ENCODE results near the gene CAPN8.

- TF ChIP-seq POLR2A (IDR thresholded peaks at IDR 0.05; ENCODE audit: low read depth, low read length): no peak
- no peak for TF ChIP-seq POLR2AphosphoS5 (IDR thresholded peaks at IDR 0.05; ENCODE audit: low read depth, low read length)
These were observed 3.7 kb upstream of the CAPN8 start for GRCh38 chr1:223669003-223669795.
